DMS79 (cell line): Measurements from ENCODE around the gene MCEE.

Experiments used
- DNase-seq: peaks from one replicate; lab custom pipeline; 2025; lab: John Stamatoyannopoulos, UW

MCEE gene

GRCh38 chr2:71082402-71083252 lies 47.4 kb downstream of the MCEE start:
- no peak for DNase-seq

GRCh38 chr2:71078624-71079023 lies 51.4 kb downstream of the MCEE start:
- DNase-seq = peak; percentile 4

GRCh38 chr2:71074893-71075395 lies 55.1 kb downstream of the MCEE start:
- no peak for DNase-seq

- no peak for DNase-seq
Observed at GRCh38 chr2:71073475-71073874, 56.6 kb downstream of the MCEE start.

GRCh38 chr2:71072492-71072891 lies 57.5 kb downstream of the MCEE start:
- no peak for DNase-seq

GRCh38 chr2:71071681-71072398 lies 58.2 kb downstream of the MCEE start:
- no peak for DNase-seq

- DNase-seq = no peak
Observed at GRCh38 chr2:71070294-71071093, 59.5 kb downstream of the MCEE start.

- DNase-seq = no peak
Observed at GRCh38 chr2:71069376-71069775, 60.7 kb downstream of the MCEE start.

- peak; percentile 93 for DNase-seq
Observed at GRCh38 chr2:71068218-71069035, 61.6 kb downstream of the MCEE start, which contains the start of gene NAGK. NAGK (plus strand) TSS chr2:71068648; CDS start chr2:71068684, 36 bp downstream.

GRCh38 chr2:71067567-71068217 lies 62.3 kb downstream of the MCEE start:
- DNase-seq = no peak

GRCh38 chr2:71066856-71067255 lies 63.2 kb downstream of the MCEE start:
- DNase-seq = no peak

GRCh38 chr2:71064754-71065621 lies 65.0 kb downstream of the MCEE start:
- no peak for DNase-seq

- no peak for DNase-seq
Observed at GRCh38 chr2:71064110-71064611, 65.9 kb downstream of the MCEE start.

- DNase-seq = no peak
Observed at GRCh38 chr2:71063216-71063615, 66.8 kb downstream of the MCEE start.

GRCh38 chr2:71060871-71061270 lies 69.2 kb downstream of the MCEE start:
- DNase-seq = no peak

- no peak for DNase-seq
Observed at GRCh38 chr2:71060211-71060610, 69.8 kb downstream of the MCEE start.
